Ovary (tissue), 3 donors: ENCODE measurements around the gene FUT6.

ENCODE experiments used
- CTCF ChIP-seq, 3 donors: fragments of 450-650 bp in 2 of 3; fragments of 200-600 bp in 1 of 3; IDR thresholded peaks; one replicate each; pipeline versions ENCODE4 v1.5.1 to v1.8.0; 2016 to 2022; ENCODE audit warnings: antibody characterized with exemption in 3 of 3, mild to moderate bottlenecking in 1 of 3
- POLR2A ChIP-seq: fragments of 450-650 bp; IDR thresholded peaks from one replicate; pipeline ENCODE4 v1.6.1; 2017; ENCODE audit warnings: antibody characterized with exemption, mild to moderate bottlenecking, moderate library complexity
- donor health status: DM: no; HTN: no; CAD: no.

GRCh38 chr19:5832061-5832460 is 7.4 kb downstream of the FUT6 start:
- TF ChIP-seq CTCF (IDR thresholded peaks at IDR 0.05) (no peak), POLR2A (no peak)
